GM18498 (cell line): ENCODE results near the gene ALOX5AP.

Experiments
- ATAC-seq: cut with Tn5 transposase; IDR thresholded peaks from one replicate; pipeline ENCODE4 v1.9.1; 2021; ENCODE audit warnings: mild to moderate bottlenecking, moderate library complexity; ENCODE audit not compliant: unreplicated experiment

ALOX5AP gene

GRCh38 chr13:30757026-30757742, 21.8 kb downstream of the ALOX5AP start:
- ATAC-seq, result no peak

- no peak for ATAC-seq
These were observed 24.4 kb downstream of the ALOX5AP start for GRCh38 chr13:30759748-30760147.

GRCh38 chr13:30762643-30763042, 27.3 kb downstream of the ALOX5AP start:
- ATAC-seq, result no peak

GRCh38 chr13:30763786-30764413, 28.6 kb downstream of the ALOX5AP start:
- ATAC-seq, result no peak

GRCh38 chr13:30766231-30766630, 30.9 kb downstream of the ALOX5AP start:
- ATAC-seq, result no peak

GRCh38 chr13:30770929-30771328, 35.6 kb downstream of the ALOX5AP start:
- no peak for ATAC-seq

- ATAC-seq, result no peak
These were observed 38.2 kb downstream of the ALOX5AP start for GRCh38 chr13:30773561-30773960.

- no peak for ATAC-seq
These were observed 38.9 kb downstream of the ALOX5AP start for GRCh38 chr13:30774214-30774730.

GRCh38 chr13:30776661-30777060, 41.3 kb downstream of the ALOX5AP start:
- no peak for ATAC-seq

- no peak for ATAC-seq
These were observed 43.7 kb downstream of the ALOX5AP start for GRCh38 chr13:30779016-30779415.

GRCh38 chr13:30779608-30780007, 44.3 kb downstream of the ALOX5AP start:
- no peak for ATAC-seq

- ATAC-seq, result no peak
These were observed 45.1 kb downstream of the ALOX5AP start for GRCh38 chr13:30780338-30780981.

GRCh38 chr13:30785191-30785850, 50.0 kb downstream of the ALOX5AP start:
- ATAC-seq, result no peak

- no peak for ATAC-seq
These were observed 51.3 kb downstream of the ALOX5AP start for GRCh38 chr13:30786648-30787047.

GRCh38 chr13:30787738-30788525, 52.6 kb downstream of the ALOX5AP start:
- ATAC-seq, result no peak

- ATAC-seq, result no peak
These were observed 54.0 kb downstream of the ALOX5AP start for GRCh38 chr13:30789166-30789862.

GRCh38 chr13:30790592-30790991, 55.2 kb downstream of the ALOX5AP start:
- ATAC-seq, result no peak

GRCh38 chr13:30791354-30792001, 56.1 kb downstream of the ALOX5AP start:
- no peak for ATAC-seq

GRCh38 chr13:30792285-30793000, 57.1 kb downstream of the ALOX5AP start:
- ATAC-seq, result no peak
